ENCODE measurements around the gene PTGFRN. TPM values are rescaled to one million over a fixed set of nuclear protein-coding genes. Genes with fewer than 3 reads are reported as not detected.

Gene PTGFRN
- total RNA-seq, 2 donors from 2014 or later: 37.1 to 70.7 TPM

DNA sequence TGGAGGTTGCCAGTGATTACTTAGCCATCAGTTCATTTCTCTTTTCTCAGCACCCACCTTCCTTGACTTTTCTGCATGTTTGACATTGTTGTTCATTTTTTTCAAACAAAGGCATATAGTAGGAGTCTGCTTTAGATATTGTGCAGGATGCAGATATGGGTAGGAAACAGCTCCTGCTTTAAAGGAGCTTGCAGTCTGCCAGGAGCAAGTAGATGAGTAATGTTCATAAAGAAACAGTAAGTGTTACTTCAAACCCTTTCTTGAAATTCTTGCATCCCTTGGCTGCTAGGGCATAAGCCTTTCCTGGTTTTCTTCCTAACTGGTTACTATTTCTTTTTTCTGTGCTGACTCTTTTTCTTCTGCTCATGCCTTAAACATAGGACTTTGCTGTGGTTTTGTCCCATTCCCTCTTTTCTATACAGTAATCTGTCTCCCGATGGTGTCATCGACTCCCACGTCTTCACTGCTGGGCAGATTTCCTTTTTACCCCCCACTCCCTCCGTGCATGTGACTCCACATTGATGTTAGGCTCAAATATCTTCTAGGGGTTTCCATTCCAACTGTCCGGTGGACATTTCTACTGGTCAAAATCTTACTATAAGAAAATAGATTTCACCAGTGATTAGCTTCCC, 20.4 kb downstream of the PTGFRN start:
- TF ChIP-seq POLR2A (IDR thresholded peaks at IDR 0.05) (no peak), POLR2AphosphoS5 (IDR thresholded peaks at IDR 0.05) (no peak)
- TF ChIP-seq, protein P1, sequence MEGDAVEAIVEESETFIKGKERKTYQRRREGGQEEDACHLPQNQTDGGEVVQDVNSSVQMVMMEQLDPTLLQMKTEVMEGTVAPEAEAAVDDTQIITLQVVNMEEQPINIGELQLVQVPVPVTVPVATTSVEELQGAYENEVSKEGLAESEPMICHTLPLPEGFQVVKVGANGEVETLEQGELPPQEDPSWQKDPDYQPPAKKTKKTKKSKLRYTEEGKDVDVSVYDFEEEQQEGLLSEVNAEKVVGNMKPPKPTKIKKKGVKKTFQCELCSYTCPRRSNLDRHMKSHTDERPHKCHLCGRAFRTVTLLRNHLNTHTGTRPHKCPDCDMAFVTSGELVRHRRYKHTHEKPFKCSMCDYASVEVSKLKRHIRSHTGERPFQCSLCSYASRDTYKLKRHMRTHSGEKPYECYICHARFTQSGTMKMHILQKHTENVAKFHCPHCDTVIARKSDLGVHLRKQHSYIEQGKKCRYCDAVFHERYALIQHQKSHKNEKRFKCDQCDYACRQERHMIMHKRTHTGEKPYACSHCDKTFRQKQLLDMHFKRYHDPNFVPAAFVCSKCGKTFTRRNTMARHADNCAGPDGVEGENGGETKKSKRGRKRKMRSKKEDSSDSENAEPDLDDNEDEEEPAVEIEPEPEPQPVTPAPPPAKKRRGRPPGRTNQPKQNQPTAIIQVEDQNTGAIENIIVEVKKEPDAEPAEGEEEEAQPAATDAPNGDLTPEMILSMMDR (IDR thresholded peaks at IDR 0.05): no peak
- intact Hi-C loops (cut with DNase I): no loop called here
- no peak for DNase-seq (ENCODE audit: low spot score)
- WGBS: 94% methylated on average over 5 of the region's 5 CpGs
- no peaks in the 10 kb centered on the region for H3K36me3 ChIP-seq
- no peak overlapping the region for H3K27ac ChIP-seq
- H3K4me1 ChIP-seq (replicated peaks): no peaks in the 10 kb centered on the region
- H3K9me3 ChIP-seq: no peaks in the 10 kb centered on the region
- H3K27me3 ChIP-seq (replicated peaks; ENCODE audit: insufficient read depth): no peaks in the 10 kb centered on the region
- no peak overlapping the region for H3K4me3 ChIP-seq

DNA sequence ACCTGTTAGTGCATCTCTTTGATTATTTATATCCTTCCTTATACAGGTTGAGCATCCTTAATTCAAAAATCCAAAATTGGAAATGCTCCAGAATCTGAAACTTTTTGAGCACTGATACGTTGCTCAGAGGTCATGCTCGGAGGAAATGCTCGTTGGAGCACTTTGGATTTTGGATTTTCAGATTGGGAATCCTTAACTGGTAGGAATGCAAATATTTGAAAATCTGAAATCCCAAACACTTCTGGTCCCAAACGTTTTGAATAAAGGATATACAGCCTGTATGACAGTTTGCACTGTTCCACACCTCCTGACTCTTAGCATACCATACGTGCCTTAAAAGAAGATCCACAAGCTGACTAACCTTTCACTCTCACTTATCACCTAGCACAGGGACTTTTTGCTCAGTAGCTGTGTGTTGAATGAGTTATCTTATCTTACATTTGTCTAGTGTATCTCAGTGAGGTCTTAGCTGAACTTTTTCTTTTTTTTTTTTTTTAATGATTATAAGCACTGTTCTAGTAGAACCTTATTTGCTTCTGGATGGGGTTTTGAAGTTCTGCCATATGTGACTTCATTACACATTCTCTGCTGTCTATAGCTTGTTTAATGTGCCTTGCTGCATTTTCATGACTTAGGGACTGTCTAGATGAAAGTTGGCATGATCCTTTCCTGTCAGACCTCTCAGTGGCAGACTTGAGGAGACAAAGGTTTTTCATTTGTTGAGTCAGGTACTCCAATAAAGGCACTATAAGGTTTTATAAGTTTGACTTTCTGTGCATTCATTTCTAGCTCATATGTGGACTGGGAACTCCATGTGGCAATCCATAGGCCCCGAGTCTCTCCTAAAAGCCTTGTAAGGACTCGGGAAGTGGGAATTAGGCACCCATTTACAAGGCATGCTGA, 21.6 kb downstream of the PTGFRN start:
- TF ChIP-seq POLR2AphosphoS5 (IDR thresholded peaks at IDR 0.05): no peak
- TF ChIP-seq, protein P1 (IDR thresholded peaks at IDR 0.05): no peak
- no peak for TF ChIP-seq POLR2A (IDR thresholded peaks at IDR 0.05)
- no peaks in the 10 kb centered on the region for H3K4me1 ChIP-seq (replicated peaks)
- DNase-seq (ENCODE audit: low spot score): no peak
- intact Hi-C loops (cut with DNase I): no loop called here
- H3K9me3 ChIP-seq: no peaks in the 10 kb centered on the region
- H3K27ac ChIP-seq: no peak overlapping the region
- no peak overlapping the region for H3K4me3 ChIP-seq
- no peaks in the 10 kb centered on the region for H3K27me3 ChIP-seq (replicated peaks; ENCODE audit: insufficient read depth)
- WGBS: 67% methylated on average over 7 of the region's 7 CpGs
- no peaks in the 10 kb centered on the region for H3K36me3 ChIP-seq

DNA sequence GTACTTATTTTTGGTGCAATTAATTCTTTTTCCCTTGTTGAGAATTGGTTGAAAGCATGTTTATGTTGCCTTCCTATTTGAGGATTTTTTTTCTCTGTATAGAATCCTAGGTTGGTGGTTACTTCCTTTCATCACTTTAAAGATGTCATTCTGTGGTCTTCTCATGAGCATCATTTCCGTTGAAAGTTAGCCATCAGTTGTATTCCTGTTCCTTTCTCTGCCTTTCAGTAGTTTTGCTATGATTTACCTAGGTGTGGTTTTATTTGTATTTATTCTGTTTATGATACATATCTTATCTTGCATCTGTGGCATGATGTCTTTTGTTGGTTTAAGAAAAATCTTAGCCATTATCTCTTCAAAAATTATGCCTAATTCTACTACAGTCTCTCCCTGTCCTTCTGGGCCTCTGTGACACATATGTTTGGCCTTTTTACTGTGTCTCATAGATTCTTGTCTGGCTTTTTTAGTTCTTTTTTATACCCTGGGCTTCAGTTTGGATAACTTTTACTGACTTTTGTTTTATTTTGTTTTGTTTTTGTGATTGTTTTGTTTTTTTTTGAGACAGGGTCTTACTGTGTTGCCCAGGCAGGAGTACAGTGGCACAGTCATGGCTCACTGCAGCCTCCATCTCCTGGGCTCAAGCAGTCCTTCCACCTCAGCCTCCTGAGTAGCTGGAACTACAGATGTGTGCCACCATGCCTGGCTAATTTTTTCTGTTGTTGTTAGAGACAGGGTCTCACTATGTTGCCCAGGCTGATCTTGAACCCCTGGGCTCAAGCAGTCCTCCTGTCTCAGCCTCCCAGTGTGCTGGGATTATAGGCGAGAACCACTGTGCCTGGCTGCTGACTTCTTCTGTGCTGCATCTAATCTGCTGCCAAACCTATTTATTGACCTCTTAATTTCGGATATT, 24.1 kb downstream of the PTGFRN start:
- TF ChIP-seq, protein P1 (IDR thresholded peaks at IDR 0.05): no peak
- no peak for TF ChIP-seq POLR2AphosphoS5 (IDR thresholded peaks at IDR 0.05)
- no peak for TF ChIP-seq POLR2A (IDR thresholded peaks at IDR 0.05)
- intact Hi-C loops (cut with DNase I): no loop called here
- Histone ChIP-seq H3K27me3 (replicated peaks; ENCODE audit: insufficient read depth) (no peaks in the 10 kb centered on the region), H3K27ac (no peak overlapping the region), H3K36me3 (no peaks in the 10 kb centered on the region), H3K4me3 (no peak overlapping the region), H3K9me3 (no peaks in the 10 kb centered on the region), H3K4me1 (replicated peaks) (no peaks in the 10 kb centered on the region)
- WGBS: 93% methylated on average over 3 of the region's 3 CpGs
- no peak for DNase-seq (ENCODE audit: low spot score)

DNA sequence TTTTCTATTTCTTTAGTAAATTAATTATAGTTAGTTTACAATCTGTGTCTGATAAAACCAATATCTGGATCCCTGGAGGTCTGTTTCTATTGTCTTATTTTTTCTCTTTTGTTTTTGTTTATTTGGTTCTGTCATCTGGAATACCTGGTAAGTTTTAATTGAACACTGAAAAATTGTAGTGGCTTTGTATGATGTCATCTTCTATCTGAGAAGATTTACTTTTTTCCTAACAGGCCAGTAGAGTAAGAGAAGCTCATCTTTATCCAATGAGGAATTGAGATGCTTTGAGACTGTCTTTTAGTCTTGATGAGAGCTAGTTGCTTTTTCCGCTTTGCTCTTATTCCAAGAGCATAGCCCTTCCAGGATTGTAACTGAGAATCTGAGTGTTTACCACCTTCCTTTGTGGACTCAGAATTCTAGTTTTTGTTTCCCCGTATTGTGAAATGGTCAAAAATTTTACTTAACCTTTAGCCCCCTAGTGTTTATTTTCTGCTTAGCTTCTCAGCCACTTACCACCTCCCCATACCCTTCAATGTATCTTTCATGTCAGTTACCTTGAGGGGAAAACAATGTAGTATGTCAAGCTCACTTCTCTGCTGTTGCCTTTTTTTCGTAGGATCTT, 25.0 kb downstream of the PTGFRN start:
- no peak for DNase-seq (ENCODE audit: low spot score)
- intact Hi-C loops (cut with DNase I): no loop called here
- no peaks in the 10 kb centered on the region for H3K27me3 ChIP-seq (replicated peaks; ENCODE audit: insufficient read depth)
- 82% methylated on average over 2 of the region's 3 CpGs for WGBS
- no peaks in the 10 kb centered on the region for H3K9me3 ChIP-seq
- no peak overlapping the region for H3K4me3 ChIP-seq
- H3K4me1 ChIP-seq (replicated peaks): no peaks in the 10 kb centered on the region
- H3K27ac ChIP-seq: no peak overlapping the region
- H3K36me3 ChIP-seq: no peaks in the 10 kb centered on the region
- TF ChIP-seq POLR2A (IDR thresholded peaks at IDR 0.05) (no peak), POLR2AphosphoS5 (IDR thresholded peaks at IDR 0.05) (no peak)
- TF ChIP-seq, protein P1 (IDR thresholded peaks at IDR 0.05): no peak
